ENCODE measurements around the gene FBRS.

DNA sequence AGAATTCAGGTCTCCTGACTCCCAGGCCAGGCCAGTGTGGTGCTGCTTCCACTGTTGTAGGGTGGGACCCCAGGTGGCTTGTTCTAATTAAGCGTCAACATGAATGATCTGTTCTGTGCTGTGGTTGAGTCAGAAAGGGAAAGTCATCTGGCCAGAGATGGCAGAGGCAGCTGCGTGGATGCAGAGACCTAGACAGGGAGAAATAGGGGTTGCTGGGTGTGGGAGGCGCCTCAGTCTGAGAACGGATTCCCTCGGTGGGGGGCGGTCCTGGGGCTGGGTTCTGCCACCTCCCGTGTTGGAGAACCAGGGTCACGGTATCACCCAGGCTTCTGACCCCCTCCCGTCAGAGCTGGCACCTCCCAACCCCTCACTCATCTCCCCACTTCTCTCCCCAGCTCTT is 5.6 kb downstream of the FBRS start:
- TF ChIP-seq, protein P1, sequence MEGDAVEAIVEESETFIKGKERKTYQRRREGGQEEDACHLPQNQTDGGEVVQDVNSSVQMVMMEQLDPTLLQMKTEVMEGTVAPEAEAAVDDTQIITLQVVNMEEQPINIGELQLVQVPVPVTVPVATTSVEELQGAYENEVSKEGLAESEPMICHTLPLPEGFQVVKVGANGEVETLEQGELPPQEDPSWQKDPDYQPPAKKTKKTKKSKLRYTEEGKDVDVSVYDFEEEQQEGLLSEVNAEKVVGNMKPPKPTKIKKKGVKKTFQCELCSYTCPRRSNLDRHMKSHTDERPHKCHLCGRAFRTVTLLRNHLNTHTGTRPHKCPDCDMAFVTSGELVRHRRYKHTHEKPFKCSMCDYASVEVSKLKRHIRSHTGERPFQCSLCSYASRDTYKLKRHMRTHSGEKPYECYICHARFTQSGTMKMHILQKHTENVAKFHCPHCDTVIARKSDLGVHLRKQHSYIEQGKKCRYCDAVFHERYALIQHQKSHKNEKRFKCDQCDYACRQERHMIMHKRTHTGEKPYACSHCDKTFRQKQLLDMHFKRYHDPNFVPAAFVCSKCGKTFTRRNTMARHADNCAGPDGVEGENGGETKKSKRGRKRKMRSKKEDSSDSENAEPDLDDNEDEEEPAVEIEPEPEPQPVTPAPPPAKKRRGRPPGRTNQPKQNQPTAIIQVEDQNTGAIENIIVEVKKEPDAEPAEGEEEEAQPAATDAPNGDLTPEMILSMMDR (IDR thresholded peaks at IDR 0.05; ENCODE audit: low read depth, low read length, poor library complexity, severe bottlenecking), result no peak
- no peak for TF ChIP-seq EZH2phosphoT487 (IDR thresholded peaks at IDR 0.05; ENCODE audit: borderline replicate concordance, low read length)
